ENCODE measurements around the gene FGD6.
A peak's percentile ranks its signal among the peaks of the same experiment; 100 is the strongest.

The FGD6 gene

GRCh38 chr12:95158919-95159318 lies 58.3 kb downstream of the FGD6 start:
- Histone ChIP-seq H3K27ac (no peak overlapping the region), H3K4me3 (no peak overlapping the region)
- TF ChIP-seq CTCF (IDR thresholded peaks at IDR 0.05), result no peak
- DNase-seq (ENCODE audit: low spot score), result no peak

- DNase-seq (ENCODE audit: low spot score), result no peak
- no peak for TF ChIP-seq CTCF (IDR thresholded peaks at IDR 0.05)
- H3K27ac ChIP-seq, result no peak overlapping the region
- H3K4me3 ChIP-seq, result no peak overlapping the region
Measured at GRCh38 chr12:95151821-95152220, 65.4 kb downstream of the FGD6 start.

GRCh38 chr12:95151406-95151805 lies 65.9 kb downstream of the FGD6 start:
- TF ChIP-seq CTCF (IDR thresholded peaks at IDR 0.05), result no peak
- Histone ChIP-seq H3K27ac (no peak overlapping the region), H3K4me3 (no peak overlapping the region)
- no peak for DNase-seq (ENCODE audit: low spot score)

- no peak for DNase-seq (ENCODE audit: low spot score)
- no peak for TF ChIP-seq CTCF (IDR thresholded peaks at IDR 0.05)
- no peak overlapping the region for H3K27ac ChIP-seq
Measured at GRCh38 chr12:95150501-95150900, 66.8 kb downstream of the FGD6 start.

GRCh38 chr12:95147866-95148265 lies 69.4 kb downstream of the FGD6 start:
- H3K27ac ChIP-seq, result no peak overlapping the region
- no peak for TF ChIP-seq CTCF (IDR thresholded peaks at IDR 0.05)
- no peak overlapping the region for H3K4me3 ChIP-seq
- DNase-seq (ENCODE audit: low spot score), result no peak

More at GRCh38 chr12:95150501-95150900, 66.8 kb downstream of the FGD6 start:
- H3K4me3 ChIP-seq, result no peak overlapping the region

GRCh38 chr12:95146769-95147168 lies 70.5 kb downstream of the FGD6 start:
- no peak for DNase-seq (ENCODE audit: low spot score)
- Histone ChIP-seq H3K4me3 (no peak overlapping the region), H3K27ac (no peak overlapping the region)
- no peak for TF ChIP-seq CTCF (IDR thresholded peaks at IDR 0.05)

GRCh38 chr12:95143621-95144205 lies 73.6 kb downstream of the FGD6 start:
- Histone ChIP-seq H3K4me3 (no peak overlapping the region), H3K27ac (peak overlapping the region in 1 of 2 donors; percentile 50)
- no peak for DNase-seq (ENCODE audit: low spot score)
- TF ChIP-seq CTCF (IDR thresholded peaks at IDR 0.05), result no peak

Data from coronary artery (tissue), 2 donors.